ENCODE results near the gene ZSCAN10.

GRCh38 chr16:3095869-3096268, 3.2 kb downstream of the ZSCAN10 start:
- no peak for TF ChIP-seq MAX (IDR thresholded peaks at IDR 0.05)
- no peak for TF ChIP-seq NFIC (IDR thresholded peaks at IDR 0.05)
- TF ChIP-seq, protein P1, sequence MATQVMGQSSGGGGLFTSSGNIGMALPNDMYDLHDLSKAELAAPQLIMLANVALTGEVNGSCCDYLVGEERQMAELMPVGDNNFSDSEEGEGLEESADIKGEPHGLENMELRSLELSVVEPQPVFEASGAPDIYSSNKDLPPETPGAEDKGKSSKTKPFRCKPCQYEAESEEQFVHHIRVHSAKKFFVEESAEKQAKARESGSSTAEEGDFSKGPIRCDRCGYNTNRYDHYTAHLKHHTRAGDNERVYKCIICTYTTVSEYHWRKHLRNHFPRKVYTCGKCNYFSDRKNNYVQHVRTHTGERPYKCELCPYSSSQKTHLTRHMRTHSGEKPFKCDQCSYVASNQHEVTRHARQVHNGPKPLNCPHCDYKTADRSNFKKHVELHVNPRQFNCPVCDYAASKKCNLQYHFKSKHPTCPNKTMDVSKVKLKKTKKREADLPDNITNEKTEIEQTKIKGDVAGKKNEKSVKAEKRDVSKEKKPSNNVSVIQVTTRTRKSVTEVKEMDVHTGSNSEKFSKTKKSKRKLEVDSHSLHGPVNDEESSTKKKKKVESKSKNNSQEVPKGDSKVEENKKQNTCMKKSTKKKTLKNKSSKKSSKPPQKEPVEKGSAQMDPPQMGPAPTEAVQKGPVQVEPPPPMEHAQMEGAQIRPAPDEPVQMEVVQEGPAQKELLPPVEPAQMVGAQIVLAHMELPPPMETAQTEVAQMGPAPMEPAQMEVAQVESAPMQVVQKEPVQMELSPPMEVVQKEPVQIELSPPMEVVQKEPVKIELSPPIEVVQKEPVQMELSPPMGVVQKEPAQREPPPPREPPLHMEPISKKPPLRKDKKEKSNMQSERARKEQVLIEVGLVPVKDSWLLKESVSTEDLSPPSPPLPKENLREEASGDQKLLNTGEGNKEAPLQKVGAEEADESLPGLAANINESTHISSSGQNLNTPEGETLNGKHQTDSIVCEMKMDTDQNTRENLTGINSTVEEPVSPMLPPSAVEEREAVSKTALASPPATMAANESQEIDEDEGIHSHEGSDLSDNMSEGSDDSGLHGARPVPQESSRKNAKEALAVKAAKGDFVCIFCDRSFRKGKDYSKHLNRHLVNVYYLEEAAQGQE (IDR thresholded peaks at IDR 0.05; ENCODE audit: low read depth) = no peak
- TF ChIP-seq TAF1 (IDR thresholded peaks at IDR 0.05; ENCODE audit: low read depth) = no peak
- peak; percentile 17; the same call in 1 of the 2 replicates for TF ChIP-seq RAD21 (IDR thresholded peaks at IDR 0.05; ENCODE audit: low read depth)
- no peak for TF ChIP-seq FOXM1 (IDR thresholded peaks at IDR 0.05; ENCODE audit: borderline replicate concordance, low read depth)
- no peak for TF ChIP-seq ZBTB7A (IDR thresholded peaks at IDR 0.05; ENCODE audit: low read depth)
- TF ChIP-seq, protein P2, sequence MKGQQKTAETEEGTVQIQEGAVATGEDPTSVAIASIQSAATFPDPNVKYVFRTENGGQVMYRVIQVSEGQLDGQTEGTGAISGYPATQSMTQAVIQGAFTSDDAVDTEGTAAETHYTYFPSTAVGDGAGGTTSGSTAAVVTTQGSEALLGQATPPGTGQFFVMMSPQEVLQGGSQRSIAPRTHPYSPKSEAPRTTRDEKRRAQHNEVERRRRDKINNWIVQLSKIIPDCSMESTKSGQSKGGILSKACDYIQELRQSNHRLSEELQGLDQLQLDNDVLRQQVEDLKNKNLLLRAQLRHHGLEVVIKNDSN (IDR thresholded peaks at IDR 0.05) = no peak
